ENCODE results near the gene MATN4.

The MATN4 gene

DNA sequence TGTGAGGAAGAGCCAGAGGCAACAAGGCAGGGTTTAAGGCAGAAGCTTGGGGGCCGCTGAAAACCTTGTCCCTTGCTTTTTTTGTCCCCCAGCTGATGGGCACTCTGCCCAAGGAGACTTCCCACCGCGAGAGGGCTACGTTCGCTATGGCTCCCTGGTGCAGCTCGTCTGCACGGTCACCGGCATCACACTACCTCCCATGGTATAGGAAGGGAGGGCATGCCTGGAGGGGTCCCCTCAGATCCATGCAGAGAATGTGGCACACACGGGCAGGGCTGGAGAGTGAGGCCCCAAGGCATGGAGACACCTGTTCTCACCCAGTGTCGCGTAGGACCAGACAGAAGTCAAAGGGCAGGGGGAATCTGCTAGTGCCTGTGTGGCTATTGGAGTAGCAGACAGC lies 5.8 kb upstream of the MATN4 start:
- DNase-seq (ENCODE audit: low read depth in 2 of 2) = no peak

- no peak for DNase-seq (ENCODE audit: low read depth in 2 of 2)
Observed at GRCh38 chr20:45313065-45313695, 5.1 kb upstream of the MATN4 start.

DNA sequence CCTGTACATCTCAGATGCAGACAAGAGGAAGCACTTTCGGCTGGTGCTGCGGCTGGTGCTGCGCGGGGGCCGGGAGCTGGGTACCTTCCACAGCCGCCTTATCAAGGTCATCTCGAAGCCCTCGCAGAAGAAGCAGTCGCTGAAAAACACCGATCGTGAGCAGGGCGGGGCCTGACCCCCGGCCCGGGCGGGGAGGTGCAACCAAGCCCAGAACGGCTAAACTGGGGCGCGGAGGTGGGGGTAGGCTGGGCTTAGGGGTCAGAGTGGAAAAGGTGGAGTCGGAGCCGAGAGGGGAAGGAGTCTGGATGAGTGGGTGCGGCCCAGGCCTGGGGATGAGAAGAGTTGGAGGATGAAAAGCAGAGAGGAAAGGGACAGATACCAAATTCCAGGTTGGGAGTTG lies 4.1 kb upstream of the MATN4 start:
- no peak for DNase-seq (ENCODE audit: low read depth in 2 of 2)

DNA sequence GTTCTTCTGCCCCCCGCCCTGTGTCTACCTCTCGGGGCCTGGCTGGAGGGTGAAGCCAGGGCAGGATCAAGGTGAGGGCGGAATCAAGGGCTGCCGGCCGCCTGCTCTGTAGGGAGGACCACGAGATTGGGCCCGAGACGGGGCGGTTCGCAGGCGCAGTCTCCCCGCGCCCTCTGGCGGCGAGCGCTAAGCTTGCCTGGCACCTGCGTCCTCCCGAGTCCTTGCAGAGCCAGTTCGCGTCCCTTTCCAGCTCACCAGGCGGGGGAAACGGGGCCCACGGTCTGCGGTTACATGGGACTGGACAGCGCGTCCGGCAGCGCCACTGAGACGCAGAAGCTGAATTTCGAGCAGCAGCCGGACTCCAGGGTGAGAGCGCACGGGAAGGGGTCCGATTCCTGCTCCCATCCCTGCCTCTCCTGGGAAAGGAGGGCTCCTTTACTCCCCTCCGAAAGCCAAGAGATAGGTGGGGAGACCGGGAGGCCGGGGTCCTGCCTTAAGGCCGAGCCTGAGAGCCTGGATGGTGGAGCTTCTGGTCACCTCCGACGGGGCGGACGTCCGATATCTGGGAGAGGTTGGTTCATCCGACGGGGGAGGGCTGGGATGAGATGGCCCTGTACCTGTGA lies 3.6 kb upstream of the MATN4 start:
- peak; percentile 65 to 70 for DNase-seq (ENCODE audit: low read depth in 2 of 2)

DNA sequence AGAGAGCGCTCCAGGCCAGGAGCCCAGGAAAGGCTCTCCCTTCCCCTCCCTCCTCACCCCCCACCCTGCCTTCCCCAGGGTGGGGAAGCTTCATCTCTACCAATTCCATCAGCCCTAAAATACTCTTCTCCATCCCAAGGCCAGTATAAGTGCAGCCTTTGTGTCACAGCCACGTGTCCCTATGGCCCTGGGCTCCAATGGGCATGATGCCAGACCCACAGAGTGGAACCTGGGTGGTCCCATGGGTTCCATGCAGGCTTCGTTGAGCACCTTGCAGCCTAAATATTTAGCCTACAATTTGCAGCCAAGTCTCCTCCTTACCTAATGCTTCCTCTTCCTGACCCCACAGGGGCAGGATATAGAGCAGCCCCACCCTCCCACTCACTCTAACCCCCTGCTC lies 976 bp upstream of the MATN4 start:
- no peak for DNase-seq (ENCODE audit: low read depth in 2 of 2)

DNA sequence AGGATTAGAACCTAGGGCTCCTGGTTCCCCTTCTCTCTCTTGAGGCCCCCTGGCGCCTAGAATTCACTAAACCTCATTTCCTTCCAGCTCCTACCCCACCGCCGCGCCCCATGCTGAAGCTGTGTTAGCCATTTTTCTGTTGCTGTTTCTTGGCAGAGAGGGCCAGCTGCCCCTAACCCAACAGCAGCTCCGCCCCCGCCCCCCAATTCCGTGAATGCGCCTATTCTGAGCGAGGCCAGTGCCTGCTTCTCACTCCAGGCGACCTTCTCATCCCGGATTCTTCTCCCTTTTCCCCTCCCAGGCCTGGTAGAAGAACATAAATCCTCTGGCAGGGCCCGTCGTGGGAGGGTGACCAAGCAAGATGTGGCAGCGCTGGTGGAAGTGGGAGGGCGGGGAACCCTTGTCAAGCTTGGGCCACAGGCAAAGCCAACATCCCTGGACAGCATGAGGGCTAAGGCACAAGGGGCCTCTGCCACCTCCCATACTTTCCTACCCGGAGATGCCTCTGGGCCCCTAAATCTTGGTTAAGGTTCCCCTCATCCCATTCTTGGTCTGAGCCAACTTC lies 941 bp downstream of the MATN4 start:
- no peak for DNase-seq (ENCODE audit: low read depth in 2 of 2)

DNA sequence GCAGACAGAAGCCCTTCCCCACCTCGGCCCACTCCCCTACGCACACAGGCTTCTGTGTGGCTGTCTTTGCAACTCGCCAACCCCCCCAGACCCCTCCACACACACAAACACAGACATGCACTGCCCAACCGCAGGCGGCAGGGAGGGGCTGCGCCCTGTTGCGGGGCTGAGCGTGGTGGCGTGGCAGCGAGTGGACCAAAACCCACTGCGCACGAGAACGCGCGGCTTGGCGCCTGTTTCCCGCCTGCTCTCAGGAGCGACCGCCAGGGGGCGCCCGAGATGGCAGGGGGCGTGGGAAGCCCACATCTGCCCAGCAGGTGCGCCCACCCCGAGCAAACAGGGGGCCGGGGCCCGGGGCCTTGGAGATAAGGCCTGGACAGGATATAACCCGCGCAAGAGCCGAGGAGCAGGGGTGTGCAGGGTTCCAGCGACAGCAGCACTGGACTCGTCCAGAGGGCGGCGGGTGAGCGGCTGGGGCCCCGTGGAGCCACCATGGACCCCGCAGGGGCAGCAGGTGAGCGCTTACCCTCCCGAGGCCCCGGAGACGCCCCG lies 1.6 kb downstream of the MATN4 start, which contains the start of gene RBPJL:
Gene RBPJL (plus strand): TSS at position 410 of the 552 bp plus-strand sequence. CDS start 83 bp downstream, at position 493.
- DNase-seq (ENCODE audit: low read depth in 2 of 2) = peak in 1 of 2 donors; percentile 51

GRCh38 chr20:45305262-45305661 lies 2.8 kb downstream of the MATN4 start:
- DNase-seq (ENCODE audit: low read depth in 2 of 2) = no peak

DNA sequence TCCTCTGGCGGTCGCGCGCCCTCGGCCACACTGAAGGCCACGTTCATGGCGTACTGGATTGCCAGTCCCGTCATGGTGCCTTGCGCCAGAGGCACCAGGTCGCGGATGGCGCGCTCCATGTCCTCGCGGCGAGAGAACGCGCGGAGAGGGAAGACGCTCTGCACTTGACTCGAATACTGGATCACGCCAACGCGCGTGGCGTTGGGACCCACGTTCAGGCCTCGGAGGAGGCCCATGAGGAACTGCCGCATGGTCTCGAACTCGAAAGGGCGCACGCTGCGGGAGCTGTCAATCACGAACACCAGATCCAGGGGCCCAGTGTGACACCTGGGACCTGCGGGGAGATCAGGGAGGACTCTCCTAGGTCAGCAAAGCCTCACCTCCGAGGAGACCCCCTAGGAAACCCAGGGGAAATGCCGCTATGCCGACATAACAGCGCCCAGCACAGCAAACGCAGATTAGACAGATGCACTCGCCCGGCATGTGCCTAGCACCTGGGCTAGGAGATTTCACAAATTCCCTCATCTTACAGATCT lies 3.6 kb downstream of the MATN4 start:
- DNase-seq (ENCODE audit: low read depth in 2 of 2) = no peak

DNA sequence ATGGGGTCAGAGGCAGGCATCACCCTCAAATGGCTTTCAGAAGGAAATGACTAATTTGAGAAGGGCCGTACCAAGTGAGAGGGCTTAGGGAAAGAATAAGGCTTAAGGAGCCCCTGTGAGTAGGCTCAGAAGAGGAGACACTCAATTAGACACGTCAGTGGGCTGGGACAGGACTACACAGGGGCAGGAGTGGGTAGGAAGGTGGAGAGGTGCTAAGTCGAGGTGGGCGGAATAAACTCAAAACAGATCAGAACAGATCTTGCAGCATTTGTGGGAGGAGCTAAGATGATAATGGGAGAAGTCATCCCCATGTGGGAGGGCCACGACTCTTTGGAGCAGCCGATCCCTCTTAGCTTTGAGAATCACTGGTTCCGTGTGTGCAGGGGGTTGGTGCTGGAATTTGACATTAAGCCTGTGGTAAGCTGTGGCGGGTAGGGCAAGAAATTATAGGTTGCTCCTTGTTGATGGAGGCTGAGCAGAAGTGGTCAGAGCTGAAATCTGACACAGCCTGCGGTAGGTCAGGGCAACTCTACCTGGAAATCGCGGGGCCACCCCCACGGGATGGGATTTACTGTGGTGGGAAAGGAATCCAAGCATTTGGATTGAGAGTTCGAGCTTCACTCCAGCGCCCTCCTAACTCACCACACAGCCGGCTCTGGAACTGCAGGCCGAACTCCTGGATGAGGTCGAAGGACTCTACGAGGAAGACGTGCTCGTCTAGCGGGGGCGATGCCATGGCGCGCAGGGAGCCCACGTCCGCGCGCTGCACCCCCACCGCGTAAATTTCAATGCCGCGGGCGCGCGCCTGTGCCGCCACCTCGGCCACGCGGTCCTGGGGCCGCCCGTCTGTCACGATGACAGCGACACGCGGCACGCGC lies 4.3 kb downstream of the MATN4 start:
- no peak for DNase-seq (ENCODE audit: low read depth in 2 of 2)

GRCh38 chr20:45301824-45302271 lies 6.3 kb downstream of the MATN4 start:
- DNase-seq (ENCODE audit: low read depth in 2 of 2) = no peak

- DNase-seq (ENCODE audit: low read depth in 2 of 2) = peak; percentile 32 to 53
Observed at GRCh38 chr20:45300961-45301360, 7.1 kb downstream of the MATN4 start.

DNA sequence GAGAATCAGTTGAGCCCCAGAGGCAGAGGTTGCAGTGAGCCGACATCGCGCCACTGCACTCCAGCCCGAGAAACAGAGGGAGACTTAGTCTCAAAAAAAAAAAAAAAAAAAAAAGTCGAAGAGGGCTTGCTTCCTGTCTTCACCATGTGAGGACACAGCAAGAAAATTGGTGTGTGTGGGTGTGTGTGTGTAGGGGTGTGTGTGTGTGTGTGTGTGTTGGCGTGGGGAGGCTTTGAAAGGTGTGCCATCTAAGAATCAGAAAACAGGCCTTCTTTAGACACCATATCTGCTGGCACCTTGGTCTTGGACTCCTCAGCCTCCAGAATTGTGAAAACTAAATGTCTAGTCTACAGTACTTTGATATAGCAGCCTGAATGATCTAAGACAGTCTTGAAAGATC lies 8.3 kb downstream of the MATN4 start:
- no peak for DNase-seq (ENCODE audit: low read depth in 2 of 2)

DNA sequence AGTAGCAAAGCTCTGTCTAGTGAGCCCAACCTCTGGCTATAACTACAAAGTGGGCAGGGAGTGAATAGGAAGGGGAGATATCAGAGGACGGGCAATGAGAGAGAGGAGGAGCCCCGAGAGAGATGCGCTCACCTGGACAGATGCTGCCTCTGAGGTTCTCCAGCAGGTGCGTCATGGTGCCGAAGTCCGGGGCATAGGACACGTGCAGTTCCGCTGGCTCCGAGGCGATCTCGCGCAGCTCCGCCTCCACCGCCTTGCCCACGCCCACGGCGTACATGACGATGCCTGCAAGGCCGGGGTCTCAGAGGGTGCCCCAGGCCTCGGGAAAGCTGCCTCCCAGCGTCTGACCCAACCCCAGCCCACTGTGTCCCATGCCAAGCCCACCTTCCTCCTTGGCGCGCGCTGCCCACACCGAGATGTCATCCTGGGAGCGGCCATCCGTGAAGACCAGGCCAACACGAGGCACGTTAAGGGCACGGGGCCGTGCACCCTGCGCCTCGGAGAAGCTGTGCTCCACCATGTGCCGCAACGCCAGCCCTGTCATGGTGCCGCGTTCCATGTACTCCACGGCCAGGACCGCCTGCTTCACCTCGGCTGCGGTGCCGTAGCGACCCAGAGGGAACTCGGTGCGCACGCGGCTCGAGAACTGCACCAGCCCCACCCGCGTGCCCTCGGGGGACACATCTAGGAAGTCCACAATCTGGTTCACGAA lies 10.2 kb downstream of the MATN4 start:
- DNase-seq (ENCODE audit: low read depth in 2 of 2) = no peak

DNA sequence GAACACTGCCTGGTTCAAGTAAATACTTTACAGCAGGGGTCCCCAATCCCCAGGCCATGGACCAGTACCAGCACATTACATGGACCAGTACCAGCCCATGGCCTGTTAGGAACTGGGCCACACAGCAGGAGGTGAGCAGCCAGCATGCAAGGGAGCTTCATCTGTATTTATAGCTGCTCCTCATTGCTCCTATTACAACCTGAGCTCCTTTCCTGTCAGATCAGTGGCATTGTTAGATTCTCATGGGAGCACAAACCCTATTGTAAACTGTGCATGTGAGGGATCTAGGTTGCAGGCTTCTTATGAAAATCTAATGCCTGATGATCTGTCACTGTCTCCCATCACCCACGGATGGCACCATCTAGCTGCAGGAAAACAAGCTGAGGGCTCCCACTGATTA lies 13.4 kb downstream of the MATN4 start:
- DNase-seq (ENCODE audit: low read depth in 2 of 2) = no peak

DNA sequence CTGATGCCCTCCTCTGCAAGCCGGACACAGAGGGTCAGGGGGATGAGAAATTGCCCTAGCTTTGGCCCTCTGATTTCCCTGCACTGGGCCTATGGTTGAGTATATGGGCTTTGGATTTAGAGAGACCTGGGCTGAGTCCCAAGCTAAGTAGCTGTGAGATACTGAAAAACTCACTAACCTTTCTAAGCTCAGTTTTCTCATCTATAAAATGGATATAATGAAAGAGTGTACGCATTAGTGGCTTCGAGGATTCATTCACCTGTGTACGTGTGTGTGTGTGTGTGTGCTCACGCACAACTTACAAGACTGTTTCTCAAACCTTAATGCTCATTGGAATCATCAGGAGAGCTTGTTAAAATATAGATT lies 14.1 kb downstream of the MATN4 start:
- DNase-seq (ENCODE audit: low read depth in 2 of 2) = no peak

DNA sequence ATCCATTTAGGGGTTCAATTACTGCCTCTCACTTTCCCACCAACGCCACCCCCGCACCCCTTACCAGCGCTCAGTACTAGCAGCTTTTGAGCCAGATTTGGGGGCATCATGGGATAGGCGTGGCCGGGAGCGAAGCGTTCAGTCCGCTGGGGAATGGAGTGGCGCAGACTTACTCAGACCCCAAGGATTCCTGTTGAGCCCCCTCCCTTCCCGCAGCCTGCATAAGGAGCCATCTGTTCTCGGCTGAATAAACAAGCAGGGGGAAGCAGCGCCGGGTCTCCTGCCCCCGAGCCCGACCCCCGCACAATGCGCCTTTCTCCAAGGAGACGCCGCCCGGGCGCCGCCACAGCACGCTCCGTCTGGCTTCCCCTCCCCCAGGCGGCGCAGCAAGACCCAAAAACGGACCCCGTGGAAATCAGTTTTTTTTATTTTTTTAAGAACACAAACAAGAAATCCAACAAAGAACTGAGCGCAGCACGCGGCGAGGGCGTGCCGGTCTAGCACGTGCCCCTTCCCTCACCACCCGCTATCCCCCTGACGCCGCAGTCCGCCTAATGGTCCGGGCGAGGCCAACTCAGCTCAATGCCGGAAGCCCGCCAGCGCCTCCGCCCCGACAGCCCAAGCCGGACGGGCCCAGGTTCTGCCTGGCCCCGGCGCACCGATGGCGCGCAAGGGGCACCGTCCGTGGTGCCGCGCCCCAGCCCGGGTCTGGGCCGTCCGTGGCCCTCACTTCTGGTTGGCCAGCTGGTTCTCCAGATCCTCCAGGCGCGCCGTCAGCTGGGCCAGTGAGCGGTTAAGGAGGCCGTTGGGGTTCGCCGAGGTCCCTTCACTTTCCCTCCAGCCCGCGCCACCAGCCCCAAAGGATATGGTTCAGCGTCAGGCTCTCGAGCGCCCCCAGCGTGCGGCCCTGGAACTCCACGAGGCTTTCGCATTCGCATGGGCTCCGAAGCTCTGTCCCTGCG lies 14.8 kb downstream of the MATN4 start:
- peak; percentile 82 to 90 for DNase-seq (ENCODE audit: low read depth in 2 of 2)

DNA sequence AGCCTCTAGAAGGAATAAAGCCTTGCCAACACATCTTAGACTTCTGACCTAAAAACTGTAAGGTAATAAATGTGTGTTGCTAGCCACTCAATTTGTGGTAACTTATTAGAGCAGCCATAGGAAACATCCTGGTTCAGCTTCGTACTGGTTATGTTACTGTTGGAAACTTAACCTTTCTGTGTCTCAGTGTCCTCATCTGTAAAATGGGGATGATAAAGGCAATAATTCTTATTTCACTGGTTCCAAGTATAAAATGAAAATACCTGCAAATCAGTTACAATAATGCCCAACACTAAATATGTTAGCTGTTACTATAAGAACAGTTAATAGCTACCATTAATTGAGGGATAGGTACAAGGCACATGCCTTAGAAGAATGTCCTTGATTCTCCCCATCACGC lies 15.8 kb downstream of the MATN4 start:
- no peak for DNase-seq (ENCODE audit: low read depth in 2 of 2)

GRCh38 chr20:45291526-45291925 lies 16.6 kb downstream of the MATN4 start:
- no peak for DNase-seq (ENCODE audit: low read depth in 2 of 2)
